GM12873 (cell line): ENCODE results near the gene LOXL1.

Source experiments
- CTCF ChIP-seq: IDR thresholded peaks from 2 replicates; pipeline ENCODE4 v1.5.1; 2012; ENCODE audit warnings: low read depth, mild to moderate bottlenecking, moderate library complexity, low read length, control low read depth; ENCODE audit not compliant: insufficient read depth; ENCODE audit errors: missing control alignments

Gene LOXL1

GRCh38 chr15:73955861-73956742 is 29.8 kb downstream of the LOXL1 start:
- TF ChIP-seq CTCF, result no peak

- TF ChIP-seq CTCF, result no peak
Measured at GRCh38 chr15:73956743-73957135, 30.5 kb downstream of the LOXL1 start.

- no peak for TF ChIP-seq CTCF
Measured at GRCh38 chr15:73957276-73957675, 31.0 kb downstream of the LOXL1 start.

- TF ChIP-seq CTCF, result no peak
Measured at GRCh38 chr15:73957785-73958184, 31.5 kb downstream of the LOXL1 start.

- no peak for TF ChIP-seq CTCF
Measured at GRCh38 chr15:73959012-73959581, 32.8 kb downstream of the LOXL1 start.

GRCh38 chr15:73959801-73960200 is 33.5 kb downstream of the LOXL1 start:
- TF ChIP-seq CTCF, result no peak

GRCh38 chr15:73962433-73962832 is 36.2 kb downstream of the LOXL1 start:
- TF ChIP-seq CTCF, result no peak
